Measurements from ENCODE around the gene PHC3.

GRCh38 chr3:170055209-170055608 is 126.3 kb downstream of the PHC3 start:
- TF ChIP-seq, protein P1, sequence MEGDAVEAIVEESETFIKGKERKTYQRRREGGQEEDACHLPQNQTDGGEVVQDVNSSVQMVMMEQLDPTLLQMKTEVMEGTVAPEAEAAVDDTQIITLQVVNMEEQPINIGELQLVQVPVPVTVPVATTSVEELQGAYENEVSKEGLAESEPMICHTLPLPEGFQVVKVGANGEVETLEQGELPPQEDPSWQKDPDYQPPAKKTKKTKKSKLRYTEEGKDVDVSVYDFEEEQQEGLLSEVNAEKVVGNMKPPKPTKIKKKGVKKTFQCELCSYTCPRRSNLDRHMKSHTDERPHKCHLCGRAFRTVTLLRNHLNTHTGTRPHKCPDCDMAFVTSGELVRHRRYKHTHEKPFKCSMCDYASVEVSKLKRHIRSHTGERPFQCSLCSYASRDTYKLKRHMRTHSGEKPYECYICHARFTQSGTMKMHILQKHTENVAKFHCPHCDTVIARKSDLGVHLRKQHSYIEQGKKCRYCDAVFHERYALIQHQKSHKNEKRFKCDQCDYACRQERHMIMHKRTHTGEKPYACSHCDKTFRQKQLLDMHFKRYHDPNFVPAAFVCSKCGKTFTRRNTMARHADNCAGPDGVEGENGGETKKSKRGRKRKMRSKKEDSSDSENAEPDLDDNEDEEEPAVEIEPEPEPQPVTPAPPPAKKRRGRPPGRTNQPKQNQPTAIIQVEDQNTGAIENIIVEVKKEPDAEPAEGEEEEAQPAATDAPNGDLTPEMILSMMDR (IDR thresholded peaks at IDR 0.05; ENCODE audit: insufficient read depth, low read length, poor library complexity, severe bottlenecking) = no peak
- no peak for TF ChIP-seq EZH2phosphoT487 (conservative IDR thresholded peaks at IDR 0.05; ENCODE audit: low read length)
